ENCODE data around the gene GPC6.

GRCh38 chr13:93800342-93800741 is 573.7 kb downstream of the GPC6 start:
- TF ChIP-seq POLR2A (IDR thresholded peaks at IDR 0.05; ENCODE audit: extremely low read depth, insufficient read length), result no peak
- TF ChIP-seq CTCF (IDR thresholded peaks at IDR 0.05; ENCODE audit: low read depth, low read length), result no peak
- no peak for TF ChIP-seq MYC (IDR thresholded peaks at IDR 0.05; ENCODE audit: low read depth, low read length)
- no peak for TF ChIP-seq MAX (IDR thresholded peaks at IDR 0.05; ENCODE audit: low read depth, low read length)

Measured in NB4 (cell line).